Measurements from ENCODE around the gene MRPS18B. TPM values are rescaled to one million over a fixed set of nuclear protein-coding genes. Genes with fewer than 3 reads are reported as not detected.

Gene MRPS18B
- total RNA-seq, 3 donors from 2014 or later = 38.2 to 63.7 (median 51.1) TPM

- Histone ChIP-seq H3K4me3 (peak within 1 kb of the TSS; percentile 27), H3K9me3 (no peaks in the 10 kb centered on the region), H3K36me3 (ENCODE audit: low read depth) (peaks cover 15% of the 10 kb centered on the region), H3K4me1 (ENCODE audit: low read depth) (peaks cover 5% of the 10 kb centered on the region)
- intact Hi-C loops (cut with DNase I, micrococcal nuclease) = no loop called here
- ATAC-seq (peak; percentile 100), DNase-seq (peak; percentile 95 to 97 (median 96))
- TF ChIP-seq CTCF (IDR thresholded peaks at IDR 0.05) = peak; percentile 15
Observed at GRCh38 chr6:30626484-30627366, 9.1 kb downstream of the MRPS18B start, which contains the start of gene ATAT1. Gene ATAT1, plus strand, starts transcription at chr6:30626874.

GRCh38 chr6:30635834-30636233, 18.2 kb downstream of the MRPS18B start:
- Histone ChIP-seq H3K36me3 (ENCODE audit: low read depth) (no peaks in the 10 kb centered on the region), H3K4me1 (ENCODE audit: low read depth) (peaks cover 3% of the 10 kb centered on the region), H3K4me3 (no peak overlapping the region), H3K9me3 (no peaks in the 10 kb centered on the region)
- ATAC-seq = no peak
- no peak for DNase-seq
- no peak for TF ChIP-seq CTCF (IDR thresholded peaks at IDR 0.05)
- intact Hi-C loops (cut with DNase I, micrococcal nuclease) = no loop called here

- ATAC-seq (peak; percentile 13), DNase-seq (no peak)
- Histone ChIP-seq H3K36me3 (ENCODE audit: low read depth) (no peaks in the 10 kb centered on the region), H3K4me3 (no peak overlapping the region), H3K4me1 (ENCODE audit: low read depth) (peaks cover 7% of the 10 kb centered on the region), H3K9me3 (no peaks in the 10 kb centered on the region)
- TF ChIP-seq CTCF (IDR thresholded peaks at IDR 0.05) = no peak
- intact Hi-C loops (cut with DNase I, micrococcal nuclease) = no loop called here
Observed at GRCh38 chr6:30640481-30640880, 22.8 kb downstream of the MRPS18B start.

- H3K9me3 ChIP-seq = no peaks in the 10 kb centered on the region
- no peaks in the 10 kb centered on the region for H3K36me3 ChIP-seq (ENCODE audit: low read depth)
- ATAC-seq (no peak), DNase-seq (no peak)
- no peak for TF ChIP-seq CTCF (IDR thresholded peaks at IDR 0.05)
- H3K4me3 ChIP-seq = no peak overlapping the region
- intact Hi-C loops (cut with DNase I, micrococcal nuclease) = no loop called here
- H3K4me1 ChIP-seq (ENCODE audit: low read depth) = peaks cover 9% of the 10 kb centered on the region
Observed at GRCh38 chr6:30641048-30641447, 23.4 kb downstream of the MRPS18B start.

- no peak for ATAC-seq
- no peak overlapping the region for H3K4me3 ChIP-seq
- intact Hi-C loops (cut with DNase I, micrococcal nuclease) = no loop called here
Observed at GRCh38 chr6:30643656-30644055, 26.0 kb downstream of the MRPS18B start.

More at GRCh38 chr6:30643656-30644055, 26.0 kb downstream of the MRPS18B start:
- H3K36me3 ChIP-seq (ENCODE audit: low read depth) = no peaks in the 10 kb centered on the region
- no peak for DNase-seq
- H3K4me1 ChIP-seq (ENCODE audit: low read depth) = peaks cover 17% of the 10 kb centered on the region
- H3K9me3 ChIP-seq = no peaks in the 10 kb centered on the region
- TF ChIP-seq CTCF (IDR thresholded peaks at IDR 0.05) = no peak

Data from mucosa of descending colon (tissue), 3 donors.